Breast epithelium (tissue), 3 donors: ENCODE data around the gene ASAP2.

Source experiments
- CTCF ChIP-seq, 3 donors: fragments of 450-650 bp; IDR thresholded peaks; one replicate each; pipeline ENCODE4 v1.5.1; 2016 to 2017; ENCODE audit warnings: antibody characterized with exemption in 3 of 3, mild to moderate bottlenecking in 3 of 3, moderate library complexity in 3 of 3
- POLR2A ChIP-seq: fragments of 450-650 bp; IDR thresholded peaks from one replicate; pipeline ENCODE4 v1.6.1; 2016; ENCODE audit warnings: antibody characterized with exemption, mild to moderate bottlenecking, moderate library complexity
- POLR2AphosphoS5 ChIP-seq, 3 donors: sonication (generic); formaldehyde crosslinking; IDR thresholded peaks; one replicate each; pipeline ENCODE4 v1.6.1; 2017; ENCODE audit warnings: antibody characterized with exemption in 3 of 3

- TF ChIP-seq CTCF (IDR thresholded peaks at IDR 0.05) (no peak), POLR2A (no peak), POLR2AphosphoS5 (IDR thresholded peaks at IDR 0.05) (no peak)
Measured at GRCh38 chr2:9400268-9401058, 193.9 kb downstream of the ASAP2 start.
